Endothelial cell of umbilical vein (primary cell): ENCODE data around the gene PDCD2L. TPM values are rescaled to one million over a fixed set of nuclear protein-coding genes. Genes with fewer than 3 reads are reported as not detected.

Experiments
- BruUV-seq: library from RNA; stranded (reverse); fragments of 400-500 nt; replicated peaks from 2 replicates; lab custom pipeline; 2021; lab: Mats Ljungman, UMichigan
- CTCF ChIA-PET: fragments of 300-600, 350-600 bp; sonication (Branson Sonifier 250); formaldehyde crosslinking; loops from one replicate; lab custom pipeline; 2021; ENCODE audit warnings: antibody characterized with exemption, inconsistent platforms; lab: Charles Lee
- POLR2A ChIA-PET: fragments of 300-600, 350-600 bp; sonication (Branson Sonifier 250); formaldehyde crosslinking; loops from one replicate; lab custom pipeline; 2021; ENCODE audit warnings: antibody characterized with exemption, inconsistent platforms; lab: Charles Lee
- DNase-seq: peaks from one replicate; pipeline ENCODE4 v3.0.0-alpha.2; 2011; ENCODE audit warnings: low read depth, low spot score
- FAIRE-seq: peaks from 2 replicates; lab custom pipeline; 2011; peaks lifted over from hg19 to GRCh38; lab: Jason Lieb, UNC
- H2AFZ ChIP-seq: 2 replicates; pipeline ENCODE4 v1.6.0; 2012; ENCODE audit warnings: low read depth, low read length, control low read depth, inconsistent platforms
- H3K27ac ChIP-seq: 2 replicates; pipeline ENCODE4 v1.5.1; 2011; ENCODE audit warnings: low read depth, mild to moderate bottlenecking, control low read depth, low read length, moderate library complexity; ENCODE audit not compliant: insufficient read depth
- H3K27me3 ChIP-seq, 2 experiments: 2 replicates each; pipeline versions ENCODE4 v1.6.0 to v1.6.1; 2011; ENCODE audit warnings: low read length in 2 of 2, mixed read lengths in 1 of 2; ENCODE audit not compliant: control insufficient read depth in 2 of 2, insufficient read depth in 2 of 2
- H3K36me3 ChIP-seq, 2 experiments: 2 replicates in 1 of 2; 3 replicates in 1 of 2; pipeline ENCODE4 v1.5.1; 2011; ENCODE audit warnings: low read length in 2 of 2, mild to moderate bottlenecking in 1 of 2, moderate library complexity in 1 of 2; ENCODE audit not compliant: control insufficient read depth in 2 of 2, insufficient read depth in 2 of 2; ENCODE audit errors: extremely low read depth in 1 of 2
- H3K4me1 ChIP-seq: 3 replicates; pipeline ENCODE4 v1.5.1; 2011; ENCODE audit warnings: mild to moderate bottlenecking, low read length; ENCODE audit not compliant: control insufficient read depth, insufficient read depth; ENCODE audit errors: extremely low read depth
- H3K4me2 ChIP-seq: 2 replicates; pipeline ENCODE4 v1.6.1; 2011; ENCODE audit warnings: low read length, control low read depth, mixed read lengths; ENCODE audit not compliant: insufficient read depth
- H3K4me3 ChIP-seq, 3 experiments: fragments of 200-600 bp in 1 of 3; sonication (generic), shearing (Covaris generic) in 1 of 3; replicated peaks in 1 of 3; 2 replicates each; pipeline ENCODE4 v1.5.1; 2011 to 2016; ENCODE audit warnings: control low read depth in 3 of 3, low read length in 3 of 3, mild to moderate bottlenecking in 2 of 3, inconsistent platforms in 1 of 3, low read depth in 1 of 3, moderate library complexity in 1 of 3; ENCODE audit not compliant: insufficient read depth in 1 of 3
- H3K79me2 ChIP-seq: 2 replicates; pipeline ENCODE4 v1.6.0; 2012; ENCODE audit warnings: low read length, inconsistent platforms; ENCODE audit not compliant: control insufficient read depth, insufficient read depth
- H3K9ac ChIP-seq: replicated peaks from 2 replicates; pipeline ENCODE3; 2011; ENCODE audit warnings: low read length, control low read depth; ENCODE audit not compliant: insufficient read depth; ENCODE audit errors: extremely low read depth
- H3K9me1 ChIP-seq: replicated peaks from 3 replicates; pipeline ENCODE4 v1.6.0; 2011; ENCODE audit warnings: mild to moderate bottlenecking, low read length; ENCODE audit not compliant: control insufficient read depth, insufficient read depth; ENCODE audit errors: extremely low read depth
- H3K9me3 ChIP-seq: replicated peaks from 2 replicates; pipeline ENCODE4 v1.5.1; 2012; ENCODE audit warnings: low read length, inconsistent platforms; ENCODE audit not compliant: control insufficient read depth, insufficient read depth
- H4K20me1 ChIP-seq: replicated peaks from 2 replicates; pipeline ENCODE3; 2011; ENCODE audit warnings: mild to moderate bottlenecking, low read length; ENCODE audit not compliant: control insufficient read depth, insufficient read depth; ENCODE audit errors: extremely low read depth
- EZH2 ChIP-seq: IDR thresholded peaks from 2 replicates; pipeline ENCODE4 v1.6.1; 2012; ENCODE audit warnings: borderline replicate concordance, low read depth, mild to moderate bottlenecking, moderate library complexity, low read length, inconsistent platforms; ENCODE audit not compliant: severe bottlenecking
- FOS ChIP-seq: IDR thresholded peaks from 2 replicates; pipeline ENCODE4 v1.6.1; 2011; ENCODE audit warnings: mild to moderate bottlenecking, low read length, moderate library complexity, borderline replicate concordance; ENCODE audit not compliant: insufficient read depth
- GATA2 ChIP-seq: IDR thresholded peaks from 2 replicates; pipeline ENCODE4 v1.7.0; 2011; ENCODE audit warnings: low read depth, mild to moderate bottlenecking, moderate library complexity, mixed read lengths, low read length; ENCODE audit not compliant: insufficient read length, insufficient read depth
- JUN ChIP-seq: IDR thresholded peaks from 2 replicates; pipeline ENCODE4 v1.6.1; 2011; ENCODE audit warnings: borderline replicate concordance, low read depth; ENCODE audit not compliant: insufficient read length, insufficient read depth
- MYC ChIP-seq: IDR thresholded peaks from one replicate; pipeline ENCODE4 v1.6.1; 2011; ENCODE audit warnings: mild to moderate bottlenecking, low read depth, low read length
- POLR2A ChIP-seq: IDR thresholded peaks from 2 replicates; pipeline ENCODE4 v1.6.1; 2012; ENCODE audit warnings: low read depth, mild to moderate bottlenecking, control low read depth, low read length
- POLR2AphosphoS5 ChIP-seq: IDR thresholded peaks from 2 replicates; pipeline ENCODE4 v1.6.1; 2012; ENCODE audit warnings: low read depth, mild to moderate bottlenecking, control low read depth, low read length, moderate library complexity; ENCODE audit not compliant: insufficient read depth
- dilution Hi-C: fragments of 300-500 bp; cut with MboI; formaldehyde crosslinking; loops from one replicate; pipeline ENCODE4 v1.15.0; 2019; ENCODE audit warnings: low sequenced_read_pairs; ENCODE audit not compliant: extremely low pct_ligation_motif_present
- intact Hi-C: fragments of 100-400 bp; cut with micrococcal nuclease; formaldehyde crosslinking; loops from one replicate; pipeline ENCODE4 v1.10.0; 2022
- polyA plus RNA-seq, 4 experiments: library from polyadenylated mRNA; depleted of rRNA in 3 of 4; stranded (reverse) in 3 of 4; unstranded in 1 of 4; fragments of >200 nt; gene quantifications; 2 replicates each; pipeline versions ENCODE4 v1.2.1 to v1.2.3, GENCODE V29; 2011 to 2012; ENCODE audit warnings: missing spikeins in 1 of 4
- total RNA-seq: library from RNA; stranded (reverse); gene quantifications from 2 replicates; pipeline ENCODE4 v1.2.3, GENCODE V29; 2021
- TF ChIP-seq, protein P1 (sequence below), 2 donors: IDR thresholded peaks; 1 replicate in 1 of 2; 2 replicates in 1 of 2; pipeline ENCODE4 v1.5.1; 2011; ENCODE audit warnings: low read length in 2 of 2, mild to moderate bottlenecking in 2 of 2, moderate library complexity in 2 of 2, control low read depth in 1 of 2, inconsistent platforms in 1 of 2, low read depth in 1 of 2; ENCODE audit not compliant: insufficient read depth in 1 of 2; ENCODE audit errors: extremely low read depth in 1 of 2
- TF ChIP-seq, protein P2 (sequence below): IDR thresholded peaks from 2 replicates; pipeline ENCODE4 v1.6.1; 2011; ENCODE audit not compliant: insufficient read depth, insufficient read length

Gene PDCD2L
- total and polyA plus RNA-seq, 2 donors (not counting 3 experiments of a cell fraction or from before 2014, with no cell fraction given) = 12.4 to 20.3 TPM

DNA sequence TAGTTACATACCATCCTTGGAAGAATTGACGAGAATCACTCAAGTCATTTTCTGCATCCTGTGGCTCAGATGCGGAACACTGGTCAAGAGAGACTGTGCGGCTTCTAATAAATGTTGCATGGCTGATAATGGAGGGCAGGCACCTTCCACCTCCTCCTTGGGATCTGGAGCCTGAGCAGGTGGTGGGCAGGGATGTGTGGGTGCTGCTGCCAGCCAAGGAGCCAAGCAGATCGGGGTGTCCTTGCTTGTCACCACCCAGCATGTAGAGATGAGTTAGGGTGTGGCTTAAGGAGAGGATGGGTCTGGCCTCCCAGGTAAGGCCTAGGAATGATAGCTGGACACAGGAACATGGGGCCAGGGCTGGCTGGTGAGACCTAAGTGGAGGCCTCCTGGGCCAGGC is 21.7 kb upstream of the PDCD2L start:
- Histone ChIP-seq H3K79me2 (no peaks in the 10 kb centered on the region), H3K4me2 (no peak overlapping the region), H4K20me1 (no peaks in the 10 kb centered on the region), H3K27me3 (no peaks in the 10 kb centered on the region), H3K9ac (no peak overlapping the region), H3K4me1 (no peaks in the 10 kb centered on the region), H3K27ac (no peak overlapping the region), H3K9me1 (no peaks in the 10 kb centered on the region), H3K9me3 (no peaks in the 10 kb centered on the region), H2AFZ (no peak overlapping the region), H3K4me3 (no peak overlapping the region), H3K36me3 (peaks cover 22 to 45% of the 10 kb centered on the region in 2 experiments)
- DNase-seq (no peak), FAIRE-seq (no peak)
- POLR2A ChIA-PET = no interaction called here
- intact Hi-C loops = no loop called here
- no TSS peak for BruUV-seq
- TF ChIP-seq FOS = no peak
- TF ChIP-seq EZH2 = no peak
- TF ChIP-seq, protein P1, sequence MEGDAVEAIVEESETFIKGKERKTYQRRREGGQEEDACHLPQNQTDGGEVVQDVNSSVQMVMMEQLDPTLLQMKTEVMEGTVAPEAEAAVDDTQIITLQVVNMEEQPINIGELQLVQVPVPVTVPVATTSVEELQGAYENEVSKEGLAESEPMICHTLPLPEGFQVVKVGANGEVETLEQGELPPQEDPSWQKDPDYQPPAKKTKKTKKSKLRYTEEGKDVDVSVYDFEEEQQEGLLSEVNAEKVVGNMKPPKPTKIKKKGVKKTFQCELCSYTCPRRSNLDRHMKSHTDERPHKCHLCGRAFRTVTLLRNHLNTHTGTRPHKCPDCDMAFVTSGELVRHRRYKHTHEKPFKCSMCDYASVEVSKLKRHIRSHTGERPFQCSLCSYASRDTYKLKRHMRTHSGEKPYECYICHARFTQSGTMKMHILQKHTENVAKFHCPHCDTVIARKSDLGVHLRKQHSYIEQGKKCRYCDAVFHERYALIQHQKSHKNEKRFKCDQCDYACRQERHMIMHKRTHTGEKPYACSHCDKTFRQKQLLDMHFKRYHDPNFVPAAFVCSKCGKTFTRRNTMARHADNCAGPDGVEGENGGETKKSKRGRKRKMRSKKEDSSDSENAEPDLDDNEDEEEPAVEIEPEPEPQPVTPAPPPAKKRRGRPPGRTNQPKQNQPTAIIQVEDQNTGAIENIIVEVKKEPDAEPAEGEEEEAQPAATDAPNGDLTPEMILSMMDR (IDR thresholded peaks at IDR 0.05; ENCODE audit: extremely low read depth in 1 of 2, insufficient read depth in 1 of 2, low read depth in 1 of 2, low read length in 2 of 2) = no peak
- no peak for TF ChIP-seq JUN
- no peak for TF ChIP-seq MYC
- no peak for TF ChIP-seq GATA2
- TF ChIP-seq, protein P2, sequence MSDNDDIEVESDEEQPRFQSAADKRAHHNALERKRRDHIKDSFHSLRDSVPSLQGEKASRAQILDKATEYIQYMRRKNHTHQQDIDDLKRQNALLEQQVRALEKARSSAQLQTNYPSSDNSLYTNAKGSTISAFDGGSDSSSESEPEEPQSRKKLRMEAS = no peak
- no peak for TF ChIP-seq POLR2AphosphoS5
- TF ChIP-seq POLR2A = no peak
- CTCF ChIA-PET = no interaction called here
- dilution Hi-C loops = no loop called here
